H1 (cell line): Measurements from ENCODE around the gene RAB36. TPM values are rescaled to one million over a fixed set of nuclear protein-coding genes. Genes with fewer than 3 reads are reported as not detected.

ENCODE experiments used
- POLR2AphosphoS5 ChIP-seq: IDR thresholded peaks from 2 replicates; pipeline ENCODE4 v1.6.1; 2011; ENCODE audit warnings: low read depth, low read length
- SRF ChIP-seq: IDR thresholded peaks from 2 replicates; pipeline ENCODE4 v1.6.1; 2011; ENCODE audit warnings: mild to moderate bottlenecking, low read depth, low read length, moderate library complexity
- polyA plus RNA-seq, 7 experiments: library from polyadenylated mRNA; depleted of rRNA in 3 of 7; stranded (reverse) in 5 of 7; unstranded in 2 of 7; fragments of >200 nt in 5 of 7; fragments of 200-250 nt in 2 of 7; gene quantifications; 1 replicate in 5 of 7; 2 replicates in 1 of 7; 4 replicates in 1 of 7; pipeline versions ENCODE4 v1.2.1 to v1.2.3, GENCODE V29; 2011 to 2013; ENCODE audit warnings: missing spikeins in 2 of 7, mixed read lengths in 2 of 7
- total RNA-seq: library from RNA; stranded (reverse); fragmentation: NEBNext Ultra II Directional; extraction: Animal tissue kit (Norgen Biotek cat#: 25700); gene quantifications from 2 replicates; pipeline ENCODE4 v1.2.1, GENCODE V29; 2021

The RAB36 gene
- total and polyA plus RNA-seq, 2 of the 8 experiments (the other 6 are each of a cell fraction or from before 2014, with no cell fraction given) = 1.0 to 1.5 TPM

- TF ChIP-seq POLR2AphosphoS5 = no peak
- no peak for TF ChIP-seq SRF
Measured at GRCh38 chr22:23144432-23144831, 845 bp upstream of the RAB36 start (continued).
